ENCODE results near the gene PRM1.

- TF ChIP-seq CTCF (IDR thresholded peaks at IDR 0.05; ENCODE audit: poor library complexity) (no peak), EZH2 (IDR thresholded peaks at IDR 0.05; ENCODE audit: borderline replicate concordance) (no peak), EZH2phosphoT487 (IDR thresholded peaks at IDR 0.05; ENCODE audit: low read depth, severe bottlenecking, unreplicated experiment) (no peak)
Measured at GRCh38 chr16:11309895-11310633, 28.9 kb upstream of the PRM1 start.

All from hepatocyte (in vitro differentiated cells).